Measurements from ENCODE around the gene SYNE3. TPM values are rescaled to one million over a fixed set of nuclear protein-coding genes. Genes with fewer than 3 reads are reported as not detected.

Gene SYNE3
- total RNA-seq, 1 donor from 2014 or later = 0.62 TPM

DNA sequence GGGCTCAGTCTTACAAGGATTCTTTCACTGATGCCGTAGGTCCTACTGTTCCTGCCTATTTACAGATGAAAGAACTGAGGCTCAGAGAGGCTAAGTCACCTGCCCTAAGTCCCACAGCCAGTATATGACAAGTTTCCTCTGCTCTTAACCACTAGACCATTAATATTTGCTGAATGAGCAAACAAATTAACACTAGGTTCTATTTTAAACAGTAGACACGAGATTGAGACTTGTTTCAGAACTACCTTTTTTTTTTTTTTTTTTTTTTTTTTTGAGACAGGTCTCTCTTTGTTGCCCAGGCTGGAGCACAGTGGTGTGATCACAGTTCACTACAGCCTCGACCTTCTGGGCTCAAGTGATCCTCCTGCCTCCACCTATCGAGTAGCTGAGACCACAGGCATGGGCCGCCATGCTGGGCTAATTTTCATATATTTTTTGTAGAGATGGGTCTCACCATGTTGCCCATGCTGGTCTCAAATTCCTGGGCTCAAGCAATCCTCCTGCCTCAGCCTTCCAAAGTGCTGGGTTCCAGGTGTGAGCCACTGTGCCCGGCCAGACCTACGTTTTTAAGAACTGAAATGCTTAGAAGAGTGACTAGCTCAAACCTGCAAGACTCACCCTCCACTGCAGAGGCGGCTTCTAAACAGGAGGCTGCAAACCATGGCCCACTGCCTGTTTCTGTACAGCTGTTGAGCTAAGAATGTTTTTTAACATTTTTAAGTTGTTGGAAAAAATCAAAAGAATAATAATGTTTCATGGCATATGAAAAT is 12.9 kb downstream of the SYNE3 start:
- no peaks in the 10 kb centered on the region for H3K36me3 Mint-ChIP-seq (ENCODE audit: low read depth, unreplicated experiment)
- no peak overlapping the region for H3K27ac Mint-ChIP-seq (ENCODE audit: unreplicated experiment)
- H3K4me1 Mint-ChIP-seq (ENCODE audit: unreplicated experiment) = peaks cover 7% of the 10 kb centered on the region
- H3K27me3 Mint-ChIP-seq (ENCODE audit: unreplicated experiment) = peaks cover 2% of the 10 kb centered on the region
- TF ChIP-seq, protein P1, sequence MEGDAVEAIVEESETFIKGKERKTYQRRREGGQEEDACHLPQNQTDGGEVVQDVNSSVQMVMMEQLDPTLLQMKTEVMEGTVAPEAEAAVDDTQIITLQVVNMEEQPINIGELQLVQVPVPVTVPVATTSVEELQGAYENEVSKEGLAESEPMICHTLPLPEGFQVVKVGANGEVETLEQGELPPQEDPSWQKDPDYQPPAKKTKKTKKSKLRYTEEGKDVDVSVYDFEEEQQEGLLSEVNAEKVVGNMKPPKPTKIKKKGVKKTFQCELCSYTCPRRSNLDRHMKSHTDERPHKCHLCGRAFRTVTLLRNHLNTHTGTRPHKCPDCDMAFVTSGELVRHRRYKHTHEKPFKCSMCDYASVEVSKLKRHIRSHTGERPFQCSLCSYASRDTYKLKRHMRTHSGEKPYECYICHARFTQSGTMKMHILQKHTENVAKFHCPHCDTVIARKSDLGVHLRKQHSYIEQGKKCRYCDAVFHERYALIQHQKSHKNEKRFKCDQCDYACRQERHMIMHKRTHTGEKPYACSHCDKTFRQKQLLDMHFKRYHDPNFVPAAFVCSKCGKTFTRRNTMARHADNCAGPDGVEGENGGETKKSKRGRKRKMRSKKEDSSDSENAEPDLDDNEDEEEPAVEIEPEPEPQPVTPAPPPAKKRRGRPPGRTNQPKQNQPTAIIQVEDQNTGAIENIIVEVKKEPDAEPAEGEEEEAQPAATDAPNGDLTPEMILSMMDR (IDR thresholded peaks at IDR 0.05; ENCODE audit: unreplicated experiment) = no peak
- DNase-seq (ENCODE audit: low spot score) = no peak
- H3K9me3 Mint-ChIP-seq (ENCODE audit: unreplicated experiment) = no peaks in the 10 kb centered on the region
- no peak overlapping the region for H3K4me3 Mint-ChIP-seq (ENCODE audit: unreplicated experiment)

DNA sequence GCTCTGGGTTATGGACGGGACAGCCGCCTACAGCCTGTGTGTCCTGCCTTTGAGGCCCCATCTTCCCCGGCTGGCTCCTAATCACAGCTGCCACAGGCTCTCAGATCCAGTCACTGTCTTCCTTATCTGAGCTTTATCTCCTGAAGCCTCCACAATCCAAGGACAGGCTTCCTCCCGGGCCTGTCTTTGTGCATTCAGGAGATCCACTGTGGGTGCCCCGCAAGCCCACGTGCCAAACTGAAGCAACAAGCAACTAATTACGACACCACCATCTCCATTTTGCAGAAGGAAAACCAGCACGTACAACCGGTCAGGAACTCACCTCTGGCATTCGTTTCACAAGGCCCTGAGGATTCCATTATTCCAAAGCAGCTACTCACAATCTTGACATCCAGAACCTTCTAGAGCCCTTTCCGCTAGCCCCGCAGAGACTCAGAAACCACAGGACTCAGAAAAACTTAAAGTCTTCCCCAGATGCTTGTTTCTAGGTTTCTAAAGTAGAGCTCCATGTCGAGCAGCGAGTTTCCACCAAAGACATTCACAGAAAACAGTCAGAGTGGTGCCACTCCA is 14.0 kb downstream of the SYNE3 start:
- no peak for DNase-seq (ENCODE audit: low spot score)
- TF ChIP-seq, protein P1 (IDR thresholded peaks at IDR 0.05; ENCODE audit: unreplicated experiment) = no peak
- no peak overlapping the region for H3K27ac Mint-ChIP-seq (ENCODE audit: unreplicated experiment)
- no peaks in the 10 kb centered on the region for H3K9me3 Mint-ChIP-seq (ENCODE audit: unreplicated experiment)
- H3K4me1 Mint-ChIP-seq (ENCODE audit: unreplicated experiment) = peaks cover 7% of the 10 kb centered on the region
- no peaks in the 10 kb centered on the region for H3K36me3 Mint-ChIP-seq (ENCODE audit: low read depth, unreplicated experiment)
- no peaks in the 10 kb centered on the region for H3K27me3 Mint-ChIP-seq (ENCODE audit: unreplicated experiment)
- H3K4me3 Mint-ChIP-seq (ENCODE audit: unreplicated experiment) = no peak overlapping the region

DNA sequence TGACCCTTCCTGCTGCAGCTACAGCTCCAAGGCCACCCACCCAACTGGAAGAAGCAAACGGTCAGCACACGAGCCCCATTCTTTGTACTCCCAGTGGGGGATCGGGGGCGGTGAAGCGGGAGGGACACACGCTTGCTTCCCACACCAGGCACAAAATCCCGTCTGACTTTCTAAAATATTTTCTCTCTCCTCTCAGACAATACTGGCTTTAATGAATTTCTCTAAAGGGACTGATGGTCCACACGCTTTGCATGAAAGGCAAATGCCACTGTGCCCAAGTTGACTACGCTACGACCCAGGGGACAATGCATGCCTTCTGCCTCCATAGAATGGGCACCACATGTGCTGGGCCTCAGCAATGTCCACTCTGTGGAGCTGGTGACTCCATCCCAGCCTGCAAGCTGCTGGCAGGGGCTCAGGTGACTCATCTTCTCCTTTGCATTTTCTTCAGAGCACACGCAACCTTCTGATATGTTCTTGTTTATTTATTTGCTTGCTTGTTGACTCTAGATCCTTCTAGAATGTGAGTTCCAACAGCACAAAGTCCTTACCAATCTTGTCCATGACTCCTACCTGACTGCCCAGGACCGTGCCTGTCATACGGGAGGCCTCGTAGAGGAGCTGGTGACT is 15.6 kb downstream of the SYNE3 start:
- DNase-seq (ENCODE audit: low spot score) = no peak
- peaks cover 6% of the 10 kb centered on the region for H3K4me1 Mint-ChIP-seq (ENCODE audit: unreplicated experiment)
- no peak overlapping the region for H3K27ac Mint-ChIP-seq (ENCODE audit: unreplicated experiment)

DNA sequence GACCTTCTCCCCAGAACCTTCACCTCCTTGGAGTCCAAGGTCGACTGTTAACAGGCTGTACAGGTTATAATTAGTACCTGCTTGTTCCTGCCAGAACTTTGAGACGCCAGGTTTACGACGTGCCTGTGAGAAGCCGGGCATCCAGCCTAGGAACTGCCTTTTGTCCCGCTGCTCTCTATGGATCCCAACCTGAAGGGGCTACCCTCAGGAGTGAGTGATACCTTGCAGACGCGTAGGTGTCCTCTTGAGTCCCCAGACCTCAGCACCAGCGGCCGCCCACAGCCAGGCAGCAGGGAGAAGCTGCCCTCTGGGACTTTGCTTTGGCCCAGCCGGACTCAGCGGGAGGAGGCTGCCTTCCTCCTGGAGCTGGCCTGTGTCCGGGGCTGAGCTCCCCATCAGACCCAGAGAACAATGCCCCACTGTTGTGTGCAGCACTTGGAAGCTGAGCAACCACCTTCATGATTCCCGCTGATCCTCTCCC is 16.2 kb downstream of the SYNE3 start:
- H3K27me3 Mint-ChIP-seq (ENCODE audit: unreplicated experiment) = peaks cover 1% of the 10 kb centered on the region
- no peaks in the 10 kb centered on the region for H3K36me3 Mint-ChIP-seq (ENCODE audit: low read depth, unreplicated experiment)
- no peaks in the 10 kb centered on the region for H3K9me3 Mint-ChIP-seq (ENCODE audit: unreplicated experiment)
- no peak overlapping the region for H3K4me3 Mint-ChIP-seq (ENCODE audit: unreplicated experiment)
- H3K27ac Mint-ChIP-seq (ENCODE audit: unreplicated experiment) = no peak overlapping the region
- TF ChIP-seq, protein P1 (IDR thresholded peaks at IDR 0.05; ENCODE audit: unreplicated experiment) = no peak
- H3K4me1 Mint-ChIP-seq (ENCODE audit: unreplicated experiment) = peaks cover 9% of the 10 kb centered on the region
- DNase-seq (ENCODE audit: low spot score) = no peak

More for the DNA sequence above, 15.6 kb downstream of the SYNE3 start:
- Mint-ChIP-seq H3K4me3 (ENCODE audit: unreplicated experiment) (no peak overlapping the region), H3K9me3 (ENCODE audit: unreplicated experiment) (no peaks in the 10 kb centered on the region), H3K36me3 (ENCODE audit: low read depth, unreplicated experiment) (no peaks in the 10 kb centered on the region), H3K27me3 (ENCODE audit: unreplicated experiment) (peaks cover 1% of the 10 kb centered on the region)
- TF ChIP-seq, protein P1 (IDR thresholded peaks at IDR 0.05; ENCODE audit: unreplicated experiment) = no peak

All from endothelial cell (in vitro differentiated cells).